Subcutaneous abdominal adipose tissue (tissue), 5 donors: ENCODE results near the gene UGT1A10.
"Not testable (repeated sequence)": the region's sequence is repeated elsewhere in the genome, so short reads cannot be mapped to it uniquely, and the experiment has no call there.

Source experiments
- H3K27ac ChIP-seq: one replicate; pipeline ENCODE4 v1.7.0; 2013; ENCODE audit warnings: low read depth, mild to moderate bottlenecking, inconsistent platforms, low read length, moderate library complexity
- H3K27me3 ChIP-seq, 5 donors: one replicate each; pipeline ENCODE4 v1.7.0; 2013; ENCODE audit warnings: low read length in 5 of 5, inconsistent platforms in 1 of 5; ENCODE audit not compliant: control insufficient read depth in 5 of 5, insufficient read depth in 4 of 5
- H3K36me3 ChIP-seq, 5 donors: one replicate each; pipeline ENCODE4 v1.7.0; 2013; ENCODE audit warnings: low read length in 5 of 5; ENCODE audit not compliant: control insufficient read depth in 5 of 5, insufficient read depth in 5 of 5
- H3K4me1 ChIP-seq, 5 donors: one replicate each; pipeline ENCODE4 v1.7.0; 2013; ENCODE audit warnings: low read length in 5 of 5, mild to moderate bottlenecking in 3 of 5, moderate library complexity in 1 of 5; ENCODE audit not compliant: control insufficient read depth in 5 of 5, insufficient read depth in 5 of 5
- H3K4me3 ChIP-seq, 5 donors: one replicate each; pipeline ENCODE4 v1.7.0; 2013; ENCODE audit warnings: low read length in 5 of 5, low read depth in 1 of 5
- H3K9ac ChIP-seq, 5 donors: one replicate each; pipeline ENCODE4 v1.7.0; 2013; ENCODE audit warnings: low read length in 5 of 5, mild to moderate bottlenecking in 4 of 5, moderate library complexity in 3 of 5
- H3K9me3 ChIP-seq, 5 donors: one replicate each; pipeline ENCODE4 v1.7.0; 2013; ENCODE audit warnings: low read length in 5 of 5; ENCODE audit not compliant: control insufficient read depth in 5 of 5
- donor health status: healthy.
- donor health status: healthy.
- donor health status: healthy.
- donor health status: healthy.
- donor health status: healthy.

UGT1A10 gene

GRCh38 chr2:233636306-233636705 is at the start of gene UGT1A10:
UGT1A10 (plus strand) TSS chr2:233636448; CDS start chr2:233636523, 75 bp downstream.
- H3K9me3 ChIP-seq, H3K4me3 ChIP-seq, H3K36me3 ChIP-seq, H3K27me3 ChIP-seq, H3K9ac ChIP-seq, H3K27ac ChIP-seq, H3K4me1 ChIP-seq: not testable (repeated sequence)

GRCh38 chr2:233588400-233588799 is 47.8 kb upstream of the UGT1A10 start:
- Histone ChIP-seq H3K27me3 (peaks cover 0 to 3% (median 0%) of the 10 kb centered on the region in 5 donors), H3K36me3 (no peaks in the 10 kb centered on the region), H3K4me3 (no peak overlapping the region), H3K4me1 (no peaks in the 10 kb centered on the region), H3K9ac (no peak overlapping the region), H3K27ac (no peak overlapping the region), H3K9me3 (no peaks in the 10 kb centered on the region)

GRCh38 chr2:233592706-233593105 is 43.5 kb upstream of the UGT1A10 start:
- not testable (repeated sequence) for H3K4me3 ChIP-seq, H3K9me3 ChIP-seq, H3K9ac ChIP-seq, H3K4me1 ChIP-seq, H3K27me3 ChIP-seq, H3K27ac ChIP-seq, H3K36me3 ChIP-seq

- no peak overlapping the region for H3K27ac ChIP-seq
- no peaks in the 10 kb centered on the region for H3K27me3 ChIP-seq
- H3K4me3 ChIP-seq = no peak overlapping the region
- H3K9me3 ChIP-seq = no peaks in the 10 kb centered on the region
- H3K4me1 ChIP-seq = no peaks in the 10 kb centered on the region
- no peaks in the 10 kb centered on the region for H3K36me3 ChIP-seq
- no peak overlapping the region for H3K9ac ChIP-seq
These were observed 43.0 kb upstream of the UGT1A10 start for GRCh38 chr2:233593201-233593600.

GRCh38 chr2:233597522-233597921 is 38.7 kb upstream of the UGT1A10 start:
- Histone ChIP-seq H3K27me3 (peaks cover 0 to 3% (median 0%) of the 10 kb centered on the region in 5 donors), H3K9ac (no peak overlapping the region), H3K9me3 (no peaks in the 10 kb centered on the region), H3K4me3 (no peak overlapping the region), H3K36me3 (no peaks in the 10 kb centered on the region), H3K27ac (no peak overlapping the region), H3K4me1 (no peaks in the 10 kb centered on the region)

- Histone ChIP-seq H3K4me3 (no peak overlapping the region), H3K4me1 (no peaks in the 10 kb centered on the region), H3K27ac (no peak overlapping the region), H3K9me3 (no peaks in the 10 kb centered on the region), H3K27me3 (peaks cover 0 to 3% (median 0%) of the 10 kb centered on the region in 5 donors), H3K9ac (no peak overlapping the region), H3K36me3 (no peaks in the 10 kb centered on the region)
These were observed 37.3 kb upstream of the UGT1A10 start for GRCh38 chr2:233598952-233599351.

- H3K4me3 ChIP-seq = no peak overlapping the region
- peaks cover 0 to 3% (median 0%) of the 10 kb centered on the region in 5 donors for H3K27me3 ChIP-seq
- H3K9me3 ChIP-seq = no peaks in the 10 kb centered on the region
- no peak overlapping the region for H3K27ac ChIP-seq
- H3K4me1 ChIP-seq = no peaks in the 10 kb centered on the region
- H3K36me3 ChIP-seq = no peaks in the 10 kb centered on the region
- no peak overlapping the region for H3K9ac ChIP-seq
These were observed 35.9 kb upstream of the UGT1A10 start for GRCh38 chr2:233600386-233600785.

- Histone ChIP-seq H3K9ac (no peak overlapping the region), H3K9me3 (no peaks in the 10 kb centered on the region), H3K27ac (no peak overlapping the region), H3K36me3 (no peaks in the 10 kb centered on the region), H3K27me3 (peaks cover 0 to 3% (median 0%) of the 10 kb centered on the region in 5 donors), H3K4me1 (no peaks in the 10 kb centered on the region), H3K4me3 (no peak overlapping the region)
These were observed 34.2 kb upstream of the UGT1A10 start for GRCh38 chr2:233602076-233602475.

GRCh38 chr2:233603520-233603919 is 32.7 kb upstream of the UGT1A10 start:
- no peak overlapping the region for H3K27ac ChIP-seq

GRCh38 chr2:233604826-233605225 is 31.4 kb upstream of the UGT1A10 start:
- H3K36me3 ChIP-seq = no peaks in the 10 kb centered on the region
- no peaks in the 10 kb centered on the region for H3K9me3 ChIP-seq
- no peak overlapping the region for H3K27ac ChIP-seq
- no peaks in the 10 kb centered on the region for H3K4me1 ChIP-seq
- peaks cover 0 to 3% (median 0%) of the 10 kb centered on the region in 5 donors for H3K27me3 ChIP-seq
- H3K4me3 ChIP-seq = no peak overlapping the region
- no peak overlapping the region for H3K9ac ChIP-seq

More at GRCh38 chr2:233603520-233603919, 32.7 kb upstream of the UGT1A10 start:
- Histone ChIP-seq H3K36me3 (no peaks in the 10 kb centered on the region), H3K9ac (no peak overlapping the region), H3K9me3 (no peaks in the 10 kb centered on the region), H3K4me3 (no peak overlapping the region), H3K27me3 (peaks cover 0 to 3% (median 0%) of the 10 kb centered on the region in 5 donors), H3K4me1 (no peaks in the 10 kb centered on the region)

GRCh38 chr2:233605680-233606079 is 30.6 kb upstream of the UGT1A10 start:
- Histone ChIP-seq H3K4me3 (no peak overlapping the region), H3K9ac (no peak overlapping the region), H3K27ac (no peak overlapping the region)

More at GRCh38 chr2:233605680-233606079, 30.6 kb upstream of the UGT1A10 start:
- Histone ChIP-seq H3K27me3 (peaks cover 0 to 3% (median 0%) of the 10 kb centered on the region in 5 donors), H3K4me1 (no peaks in the 10 kb centered on the region), H3K9me3 (peaks cover 0 to 5% (median 3%) of the 10 kb centered on the region in 5 donors), H3K36me3 (no peaks in the 10 kb centered on the region)
